ENCODE measurements around the gene BABAM2.

BABAM2 gene

DNA sequence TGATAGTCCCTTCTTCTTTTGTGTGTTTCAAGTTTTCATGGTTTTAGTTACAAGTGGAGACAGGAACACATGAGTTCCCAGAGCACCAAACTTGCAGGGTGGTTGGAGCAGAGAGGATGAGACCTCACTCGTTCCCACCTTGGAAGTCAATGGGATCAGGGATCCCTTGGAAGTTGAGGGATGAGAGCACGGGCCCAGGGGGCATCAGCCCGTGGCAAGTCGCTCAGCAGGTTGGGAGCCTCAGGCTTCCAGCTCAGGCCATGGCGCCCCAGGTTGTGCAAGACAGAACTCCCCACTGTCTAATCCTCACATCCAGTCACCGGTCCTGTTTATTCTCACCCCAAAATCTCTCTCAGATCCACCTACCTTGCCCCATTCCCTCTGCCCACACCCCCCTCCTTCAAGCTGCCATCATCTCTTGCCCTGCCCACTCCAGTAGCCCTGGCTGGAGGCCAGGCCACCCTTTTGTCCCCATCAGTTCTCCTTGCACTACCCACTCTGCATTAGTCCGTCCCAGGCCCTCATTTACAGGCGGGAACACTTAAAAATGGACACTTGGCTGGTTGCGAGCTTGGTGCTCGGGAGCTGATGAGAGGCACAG lies 464.5 kb downstream of the BABAM2 start:
- DNase-seq = no peak

DNA sequence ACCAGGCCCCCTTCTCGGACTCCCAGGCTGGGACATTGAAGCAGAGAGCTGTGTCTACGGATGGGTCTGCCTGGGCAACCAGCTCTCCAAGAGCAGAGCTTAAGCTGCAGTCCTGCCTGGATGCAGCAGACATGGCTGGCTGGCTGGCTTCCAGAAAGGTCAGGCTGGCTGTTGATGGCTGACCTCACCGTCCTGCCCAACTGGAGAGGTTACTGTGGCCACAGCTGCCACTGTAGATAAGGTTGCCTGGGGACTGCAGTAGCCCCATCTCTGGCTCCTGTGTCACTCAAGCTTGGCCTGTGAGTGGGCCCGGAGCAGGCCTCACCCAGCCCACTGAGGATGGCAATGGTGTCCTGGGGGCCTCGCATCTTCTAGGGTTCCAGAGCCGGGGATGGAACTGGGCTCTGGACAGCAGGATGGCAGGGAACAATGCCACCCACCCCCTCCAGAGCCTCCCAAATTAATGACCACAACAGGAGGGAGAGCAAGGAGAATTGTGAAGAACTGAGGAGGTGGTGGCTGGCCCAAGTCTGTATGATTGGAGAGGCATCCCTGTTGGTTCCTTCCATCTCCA lies 465.1 kb downstream of the BABAM2 start:
- no peak for DNase-seq

DNA sequence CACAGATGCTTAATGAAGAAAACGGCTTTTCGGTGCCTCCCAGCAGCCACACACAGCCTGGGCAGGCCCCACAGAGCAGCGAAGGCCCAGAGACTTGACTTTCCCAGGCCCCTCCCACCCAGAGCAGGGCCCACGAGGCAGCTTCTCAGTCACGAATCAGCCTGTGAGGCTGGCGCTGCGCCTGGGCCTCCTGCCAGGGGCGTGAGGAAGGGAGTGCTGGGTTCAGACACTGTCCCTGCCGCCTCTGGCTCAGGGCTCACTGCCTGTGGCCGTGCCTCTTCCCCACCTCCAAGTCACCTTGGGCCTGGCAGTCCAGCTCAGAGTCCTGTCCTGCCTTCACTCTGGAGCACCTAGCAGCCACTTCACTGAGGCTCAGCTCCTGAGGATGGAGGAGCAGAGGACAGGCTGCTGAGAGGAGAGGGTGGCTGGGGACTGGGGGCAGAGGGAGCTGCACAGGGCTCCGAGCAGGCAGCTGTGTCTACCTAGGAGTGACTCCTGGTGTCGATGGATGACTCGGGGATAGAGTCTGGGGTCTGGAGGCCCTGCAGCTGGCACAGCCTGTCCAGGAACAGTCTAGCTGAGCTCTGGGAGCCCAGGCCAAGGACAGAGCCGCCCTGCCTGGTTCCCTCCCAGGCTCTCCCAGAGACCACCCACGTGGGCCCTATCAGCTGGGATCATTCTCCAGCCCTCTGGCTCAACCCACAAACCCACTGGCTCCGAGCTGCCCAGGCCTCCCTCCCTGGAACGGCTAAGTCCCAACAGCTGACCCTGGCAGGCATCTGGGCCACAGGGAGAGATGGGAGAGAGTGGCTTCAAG lies 465.8 kb downstream of the BABAM2 start:
- DNase-seq = no peak

DNA sequence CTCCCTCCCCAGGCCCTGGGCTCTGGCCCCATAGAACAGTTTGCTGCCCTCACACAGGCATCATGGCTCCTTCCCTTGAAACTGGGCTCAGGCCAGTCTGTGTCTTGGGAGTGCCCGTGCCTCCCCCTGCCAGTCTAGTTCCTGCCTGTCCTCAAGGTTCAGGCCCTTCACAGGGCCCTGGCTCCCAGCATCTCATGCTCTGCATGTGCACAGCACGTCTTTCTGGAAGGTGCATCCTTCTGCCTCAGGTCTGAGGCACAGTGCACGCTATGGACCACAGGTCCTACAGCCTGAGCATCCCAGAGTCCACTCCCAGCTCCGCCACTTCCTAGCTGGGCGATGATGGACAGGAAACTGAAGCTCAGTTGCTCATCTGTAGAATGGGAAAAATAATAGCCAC lies 466.5 kb downstream of the BABAM2 start:
- no peak for DNase-seq

DNA sequence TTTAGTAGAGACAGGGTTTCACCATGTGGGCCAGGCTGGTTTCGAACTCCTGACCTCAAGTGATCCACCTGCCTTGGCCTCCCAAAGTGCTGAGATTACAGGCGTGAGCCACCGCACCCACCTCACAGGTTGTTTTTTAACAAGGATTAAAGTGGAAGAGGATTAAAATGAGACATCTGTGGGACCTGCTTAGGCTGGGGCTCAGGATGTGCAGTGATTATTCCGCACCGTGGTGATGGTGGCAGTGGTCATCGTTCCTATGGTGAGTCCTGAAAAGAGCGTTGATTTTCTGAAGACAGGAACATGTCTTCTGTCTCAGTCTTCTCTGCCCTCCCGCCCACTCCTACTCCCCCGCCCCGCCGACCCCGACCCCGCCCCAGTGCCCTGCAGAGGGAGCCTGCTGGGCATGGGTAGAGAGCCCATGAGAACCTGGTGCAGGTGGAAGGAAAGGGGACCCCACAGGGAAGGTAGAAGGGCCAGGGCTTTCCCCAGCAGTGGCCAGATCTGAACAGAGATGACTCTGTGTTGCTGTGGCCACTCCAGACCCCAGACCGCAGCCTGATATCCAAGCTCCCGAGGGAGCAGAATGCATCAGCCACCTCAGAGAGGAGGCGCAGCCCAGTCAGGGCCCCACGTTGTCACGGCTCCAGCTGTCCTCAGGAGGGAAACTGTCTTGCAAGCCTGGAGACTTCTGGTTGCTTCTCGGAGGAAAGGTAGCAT lies 467.6 kb downstream of the BABAM2 start:
- DNase-seq = no peak

- no peak for DNase-seq
These were observed 468.2 kb downstream of the BABAM2 start for GRCh38 chr2:28358668-28359201.

DNA sequence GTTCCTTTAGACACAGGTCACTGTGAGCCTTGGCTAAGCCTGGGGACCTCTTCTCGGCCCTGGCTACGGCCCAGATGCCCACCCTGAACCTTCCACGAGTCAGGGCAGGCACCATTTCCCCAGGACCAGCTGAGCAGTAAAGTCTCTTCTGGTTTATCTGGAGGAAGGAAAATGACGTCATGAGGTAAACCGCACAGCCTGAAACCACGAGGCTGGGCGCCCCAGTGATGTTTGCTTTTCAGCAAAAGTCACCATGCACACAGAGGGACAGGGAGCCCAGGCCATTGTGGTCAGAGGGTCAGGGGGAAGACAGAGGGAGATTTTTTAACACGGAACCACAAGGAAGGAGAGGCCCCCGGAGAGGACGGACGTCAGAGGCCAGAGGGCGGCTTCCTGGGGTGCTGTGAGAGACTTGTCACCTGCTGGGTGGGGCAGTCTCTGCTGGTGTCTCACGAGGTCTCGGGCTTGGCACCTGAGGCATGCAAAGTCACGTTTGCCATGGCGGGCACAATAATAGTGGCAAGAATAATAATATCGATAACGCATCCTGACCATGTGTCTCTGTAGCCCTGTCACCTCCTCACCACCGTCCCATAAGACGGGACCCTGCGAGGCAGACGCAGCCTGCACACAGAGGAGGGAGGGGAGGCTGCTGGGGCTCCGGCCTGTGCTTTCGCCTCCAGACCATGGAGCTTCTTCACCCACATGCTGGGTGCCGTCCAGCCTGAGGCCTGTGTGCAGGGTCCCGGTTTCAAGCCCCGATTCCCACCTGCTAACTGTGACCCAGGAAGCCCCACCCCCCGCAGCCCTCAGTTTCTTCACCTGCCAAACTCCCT lies 468.9 kb downstream of the BABAM2 start:
- DNase-seq = peak; percentile 92

GRCh38 chr2:28360058-28360717 lies 469.7 kb downstream of the BABAM2 start:
- peak; percentile 30 for DNase-seq

- peak; percentile 75 for DNase-seq
These were observed 470.3 kb downstream of the BABAM2 start for GRCh38 chr2:28360718-28361293.

DNA sequence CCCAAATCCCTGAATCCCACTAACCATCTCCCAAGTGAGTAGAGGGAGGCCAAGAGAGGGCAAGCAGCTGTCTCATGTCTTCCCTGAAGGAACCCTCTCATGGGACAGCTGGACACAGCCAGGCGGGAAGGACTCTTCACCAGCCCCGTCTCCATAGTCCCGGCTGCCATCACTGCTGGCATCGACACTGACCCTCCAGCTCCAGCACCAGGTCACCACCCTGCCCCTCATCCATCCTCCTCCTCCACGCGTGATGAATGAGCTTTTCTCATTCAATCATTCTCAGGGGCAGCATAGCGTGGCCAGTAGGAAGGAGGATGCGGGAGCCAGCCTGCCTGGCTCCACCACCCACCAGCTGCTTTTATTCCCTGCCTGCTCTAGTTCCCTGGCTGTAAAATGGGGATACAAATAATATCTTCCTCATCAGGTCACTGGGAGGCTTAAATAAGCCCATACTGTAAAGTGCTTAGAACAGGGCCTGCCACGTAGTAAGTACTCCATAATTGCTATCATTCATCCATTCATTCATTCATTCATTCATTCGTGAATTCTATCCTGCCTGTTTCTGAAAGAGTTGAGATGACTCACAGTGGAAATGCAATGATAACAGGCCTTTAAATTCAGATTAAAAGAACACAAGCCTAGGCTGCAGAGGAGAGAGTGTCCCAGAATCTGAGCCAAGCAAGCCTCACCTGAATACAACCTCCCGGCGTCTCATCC lies 471.6 kb downstream of the BABAM2 start:
- DNase-seq = no peak

GRCh38 chr2:28362991-28363521 lies 472.5 kb downstream of the BABAM2 start:
- DNase-seq = no peak

DNA sequence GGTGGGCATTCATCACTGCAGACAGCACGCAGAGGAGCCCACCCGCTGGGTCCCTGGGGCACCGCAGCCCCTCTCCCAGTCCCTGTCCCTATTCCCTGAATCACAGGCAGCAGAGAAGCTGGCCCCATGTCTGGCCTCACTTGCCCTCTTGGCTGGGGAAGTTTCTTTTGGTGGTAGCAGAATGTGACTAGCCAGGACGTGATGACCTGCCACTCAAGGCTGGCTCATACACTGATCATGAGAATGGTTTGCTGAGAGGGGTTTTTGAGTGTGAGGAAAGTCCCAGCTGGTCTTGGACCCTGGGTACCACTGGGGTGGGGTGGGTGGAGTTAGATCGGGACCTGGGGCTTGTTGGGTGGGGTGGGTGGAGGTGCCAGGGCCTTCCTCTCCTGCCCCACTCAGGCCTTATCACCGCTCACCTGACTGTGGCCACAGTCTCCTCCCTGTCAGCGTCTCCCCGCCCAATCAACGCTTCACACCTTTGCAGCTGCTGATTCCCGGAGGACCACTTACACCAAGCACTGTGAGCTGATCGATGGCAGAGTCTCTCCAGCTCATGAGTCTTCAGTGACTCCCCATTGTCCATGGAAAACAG lies 473.3 kb downstream of the BABAM2 start:
- DNase-seq = peak; percentile 42

GRCh38 chr2:28364610-28365009 lies 474.1 kb downstream of the BABAM2 start:
- peak; percentile 15 for DNase-seq

DNA sequence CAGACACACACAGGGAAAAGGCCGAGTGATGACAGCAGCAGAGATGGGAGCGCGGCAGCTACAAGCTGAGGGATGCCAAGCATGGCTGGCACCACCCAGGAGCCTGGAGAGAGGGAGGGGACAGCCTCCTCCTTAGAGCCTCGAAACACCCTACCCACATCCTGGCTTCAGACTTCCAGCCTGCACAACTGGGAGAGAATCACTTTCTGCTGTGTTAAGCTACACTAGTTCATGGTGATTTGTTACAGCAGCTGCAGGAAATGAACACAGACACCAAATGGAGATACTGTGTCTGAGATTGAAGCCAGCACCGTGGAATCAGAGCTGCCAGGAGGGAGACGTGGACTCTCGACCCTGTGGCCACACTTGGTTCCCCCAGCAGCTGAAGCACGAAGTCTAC lies 474.6 kb downstream of the BABAM2 start:
- no peak for DNase-seq

GRCh38 chr2:28366149-28366495 lies 475.6 kb downstream of the BABAM2 start:
- DNase-seq = no peak

- DNase-seq = peak; percentile 33
These were observed 476.2 kb downstream of the BABAM2 start for GRCh38 chr2:28366496-28367282.

DNA sequence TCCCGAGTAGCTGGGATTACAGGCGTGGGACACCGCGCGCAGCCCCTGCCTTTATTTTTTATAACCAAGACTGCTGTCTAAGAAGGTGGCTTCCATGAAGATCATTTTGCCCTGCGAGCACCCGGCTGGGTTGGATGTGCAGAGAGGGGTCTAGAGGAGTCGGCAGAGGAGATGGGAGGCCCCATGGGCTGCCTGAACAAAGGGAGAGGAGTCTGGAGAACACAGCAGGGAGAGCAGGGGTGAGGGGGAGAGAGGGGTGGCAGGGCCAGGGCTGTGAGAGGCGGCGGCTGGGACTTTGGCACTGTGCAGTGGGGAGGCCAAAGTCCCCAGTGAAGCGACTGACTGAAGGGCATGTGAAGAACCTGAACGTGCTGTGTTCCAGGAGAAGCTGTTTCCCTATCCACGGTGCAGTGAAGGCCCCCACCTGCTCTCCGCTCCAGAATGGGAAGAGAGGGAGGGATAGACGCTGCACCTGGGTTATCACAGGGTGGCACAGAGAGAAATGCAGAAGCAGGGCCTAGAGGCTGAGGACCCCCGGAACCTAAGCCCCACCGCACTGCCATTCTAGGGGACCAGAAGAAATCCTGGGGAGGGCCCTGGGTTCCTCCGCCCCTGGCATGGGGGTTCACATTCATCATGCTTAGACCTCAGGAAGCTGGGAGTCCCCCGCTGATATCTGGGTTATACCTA lies 477.3 kb downstream of the BABAM2 start:
- no peak for DNase-seq

- no peak for DNase-seq
These were observed 477.8 kb downstream of the BABAM2 start for GRCh38 chr2:28368357-28368798.

GRCh38 chr2:28369358-28369757 lies 478.8 kb downstream of the BABAM2 start:
- no peak for DNase-seq
